Vagina (tissue), 2 donors: ENCODE measurements around the gene MARK1. TPM values are rescaled to one million over a fixed set of nuclear protein-coding genes. Genes with fewer than 3 reads are reported as not detected.

Experiments used
- DNase-seq, 2 donors: peaks; one replicate each; pipeline ENCODE4 v3.0.0-alpha.2; 2017; ENCODE audit errors: extremely low spot score in 2 of 2
- H3K27ac ChIP-seq: fragments of 200-600 bp; sonication (generic); one replicate; pipeline ENCODE4 v1.5.1; 2019
- H3K27me3 ChIP-seq: fragments of 200-600 bp; sonication (generic); one replicate; pipeline ENCODE4 v1.5.1; 2019
- H3K36me3 ChIP-seq, 2 donors: fragments of 200-600 bp; sonication (generic); one replicate each; pipeline ENCODE4 v1.5.1; 2017 to 2019
- H3K4me1 ChIP-seq: fragments of 200-600 bp; sonication (generic); one replicate; pipeline ENCODE4 v1.5.1; 2019
- H3K4me3 ChIP-seq, 2 donors: fragments of 200-600 bp; sonication (generic); 1 replicate in 1 of 2; 2 replicates in 1 of 2; pipeline ENCODE4 v1.5.1; 2016 to 2019
- H3K9me3 ChIP-seq: fragments of 200-600 bp; sonication (generic); one replicate; pipeline ENCODE4 v1.5.1; 2019
- CTCF ChIP-seq, 3 experiments: fragments of 450-650 bp in 2 of 3; fragments of 200-600 bp in 1 of 3; sonication (generic) in 1 of 3; IDR thresholded peaks; one replicate each; pipeline ENCODE4 v1.5.1; 2017 to 2019; ENCODE audit warnings: antibody characterized with exemption in 3 of 3, mild to moderate bottlenecking in 2 of 3, moderate library complexity in 2 of 3
- POLR2A ChIP-seq, 2 donors: fragments of 450-650 bp; IDR thresholded peaks; one replicate each; pipeline ENCODE4 v1.6.1; 2017; ENCODE audit warnings: antibody characterized with exemption in 2 of 2, mild to moderate bottlenecking in 2 of 2, moderate library complexity in 2 of 2
- POLR2AphosphoS5 ChIP-seq, 2 donors: sonication (generic); formaldehyde crosslinking; IDR thresholded peaks; one replicate each; pipeline ENCODE4 v1.9.0; 2017; ENCODE audit warnings: antibody characterized with exemption in 2 of 2, mild to moderate bottlenecking in 2 of 2, low read depth in 1 of 2; ENCODE audit not compliant: insufficient read depth in 1 of 2
- intact Hi-C: fragments of 100-400 bp; cut with DNase I; formaldehyde crosslinking; loops from one replicate; pipeline ENCODE4 v1.15.1; 2023
- total RNA-seq: library from RNA; depleted of rRNA; stranded (reverse); fragments of >200 nt; gene quantifications from one replicate; pipeline ENCODE4 v1.2.3, GENCODE V29; 2016

Gene MARK1
- total RNA-seq, 1 donor from 2014 or later, result 13.0 TPM

GRCh38 chr1:220550811-220551399 lies 23.0 kb downstream of the MARK1 start:
- TF ChIP-seq POLR2A (IDR thresholded peaks at IDR 0.05) (no peak), CTCF (IDR thresholded peaks at IDR 0.05) (no peak), POLR2AphosphoS5 (IDR thresholded peaks at IDR 0.05; ENCODE audit: insufficient read depth in 1 of 2, low read depth in 1 of 2) (no peak)
- Histone ChIP-seq H3K27me3 (no peaks in the 10 kb centered on the region), H3K9me3 (no peaks in the 10 kb centered on the region), H3K4me1 (peaks cover 4% of the 10 kb centered on the region), H3K27ac (no peak overlapping the region), H3K36me3 (no peaks in the 10 kb centered on the region), H3K4me3 (no peak overlapping the region)
- intact Hi-C loops, result no loop called here
- no peak for DNase-seq

- Histone ChIP-seq H3K27ac (no peak overlapping the region), H3K4me1 (peaks cover 6% of the 10 kb centered on the region), H3K4me3 (no peak overlapping the region), H3K27me3 (no peaks in the 10 kb centered on the region), H3K9me3 (no peaks in the 10 kb centered on the region), H3K36me3 (no peaks in the 10 kb centered on the region)
- no peak for DNase-seq
- TF ChIP-seq CTCF (IDR thresholded peaks at IDR 0.05) (no peak), POLR2A (IDR thresholded peaks at IDR 0.05) (no peak)
- intact Hi-C loops, result no loop called here
These were observed 23.8 kb downstream of the MARK1 start for GRCh38 chr1:220551718-220552117.

GRCh38 chr1:220552672-220553260 lies 24.8 kb downstream of the MARK1 start:
- no peak overlapping the region for H3K4me3 ChIP-seq
- no peaks in the 10 kb centered on the region for H3K36me3 ChIP-seq
- H3K27ac ChIP-seq, result no peak overlapping the region
- no peak for DNase-seq
- peaks cover 6% of the 10 kb centered on the region for H3K4me1 ChIP-seq
- intact Hi-C loops, result no loop called here
- no peaks in the 10 kb centered on the region for H3K27me3 ChIP-seq
- no peak for TF ChIP-seq POLR2A (IDR thresholded peaks at IDR 0.05)
- TF ChIP-seq CTCF (IDR thresholded peaks at IDR 0.05), result no peak
- no peak for TF ChIP-seq POLR2AphosphoS5 (IDR thresholded peaks at IDR 0.05; ENCODE audit: insufficient read depth in 1 of 2, low read depth in 1 of 2)
- H3K9me3 ChIP-seq, result no peaks in the 10 kb centered on the region

GRCh38 chr1:220556641-220557040 lies 28.7 kb downstream of the MARK1 start:
- no peaks in the 10 kb centered on the region for H3K36me3 ChIP-seq
- TF ChIP-seq CTCF (IDR thresholded peaks at IDR 0.05) (no peak), POLR2AphosphoS5 (IDR thresholded peaks at IDR 0.05; ENCODE audit: insufficient read depth in 1 of 2, low read depth in 1 of 2) (no peak), POLR2A (IDR thresholded peaks at IDR 0.05) (no peak)
- no peak overlapping the region for H3K4me3 ChIP-seq
- H3K27me3 ChIP-seq, result no peaks in the 10 kb centered on the region
- peaks cover 6% of the 10 kb centered on the region for H3K4me1 ChIP-seq
- no peak overlapping the region for H3K27ac ChIP-seq
- no peak for DNase-seq
- intact Hi-C loops, result no loop called here
- H3K9me3 ChIP-seq, result no peaks in the 10 kb centered on the region

GRCh38 chr1:220563564-220563963 lies 35.6 kb downstream of the MARK1 start:
- Histone ChIP-seq H3K9me3 (no peaks in the 10 kb centered on the region), H3K27ac (no peak overlapping the region), H3K4me3 (no peak overlapping the region), H3K36me3 (no peaks in the 10 kb centered on the region), H3K4me1 (peaks cover 26% of the 10 kb centered on the region), H3K27me3 (no peaks in the 10 kb centered on the region)
- intact Hi-C loops, result no loop called here
- no peak for DNase-seq
- TF ChIP-seq POLR2A (IDR thresholded peaks at IDR 0.05), result no peak
- TF ChIP-seq CTCF (IDR thresholded peaks at IDR 0.05), result no peak
- TF ChIP-seq POLR2AphosphoS5 (IDR thresholded peaks at IDR 0.05; ENCODE audit: insufficient read depth in 1 of 2, low read depth in 1 of 2), result no peak
